Stimulated activated memory B cell treated with anti-CD40 and anti-IgM and Interleukin-4, amounts not matched to agents 10 μg/mL and 1 μg/mL and 100 μg/mL, for 72 hours (primary cell): ENCODE results near the gene PRKACB.
A peak's percentile ranks its signal among the peaks of the same experiment; 100 is the strongest.
"Not testable (repeated sequence)": the region's sequence is repeated elsewhere in the genome, so short reads cannot be mapped to it uniquely, and the experiment has no call there.

Experiments
- ATAC-seq: fragments of 150-1000 bp; cut with Tn5 transposase; 2 replicates; pipeline ENCODE4 v1.10.0; 2021
- H3K27ac Mint-ChIP-seq: one replicate; pipeline ENCODE4 v1.8.0; 2022; ENCODE audit warnings: mild to moderate bottlenecking, mixed read lengths
- H3K27me3 Mint-ChIP-seq: one replicate; pipeline ENCODE4 v1.8.0; 2022; ENCODE audit warnings: mixed read lengths
- H3K36me3 Mint-ChIP-seq: one replicate; pipeline ENCODE4 v1.8.0; 2022; ENCODE audit warnings: mixed read lengths
- H3K4me1 Mint-ChIP-seq: one replicate; pipeline ENCODE4 v1.8.0; 2022; ENCODE audit warnings: mixed read lengths
- H3K4me3 Mint-ChIP-seq: one replicate; pipeline ENCODE4 v1.8.0; 2022; ENCODE audit warnings: mild to moderate bottlenecking, moderate library complexity, mixed read lengths
- H3K9me3 Mint-ChIP-seq: one replicate; pipeline ENCODE4 v1.8.0; 2022; ENCODE audit warnings: mixed read lengths

The PRKACB gene

DNA sequence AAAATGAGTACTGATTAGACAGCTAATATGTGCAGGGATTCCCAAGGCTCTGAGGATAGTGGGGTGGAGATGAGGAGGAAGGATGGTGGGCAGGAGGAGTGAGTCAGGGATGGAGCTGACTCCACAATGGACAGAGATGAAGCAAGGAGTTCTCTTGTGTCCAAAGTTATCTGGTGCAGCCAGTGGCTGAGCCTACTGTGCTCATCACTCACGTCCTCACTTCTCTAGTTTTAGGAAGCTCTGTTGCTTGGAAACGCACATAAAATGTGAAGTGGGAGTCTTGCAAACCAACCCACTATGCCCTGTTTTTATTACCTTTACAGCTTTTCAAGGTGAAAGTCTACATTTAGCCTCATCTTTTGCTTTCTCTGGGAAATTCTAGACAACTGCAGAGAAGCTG lies 120.9 kb downstream of the PRKACB start:
- Mint-ChIP-seq H3K4me3 (no peak overlapping the region), H3K27ac (no peak overlapping the region), H3K4me1 (no peaks in the 10 kb centered on the region), H3K9me3 (no peaks in the 10 kb centered on the region), H3K36me3 (no peaks in the 10 kb centered on the region), H3K27me3 (no peaks in the 10 kb centered on the region)
- no peak for ATAC-seq

DNA sequence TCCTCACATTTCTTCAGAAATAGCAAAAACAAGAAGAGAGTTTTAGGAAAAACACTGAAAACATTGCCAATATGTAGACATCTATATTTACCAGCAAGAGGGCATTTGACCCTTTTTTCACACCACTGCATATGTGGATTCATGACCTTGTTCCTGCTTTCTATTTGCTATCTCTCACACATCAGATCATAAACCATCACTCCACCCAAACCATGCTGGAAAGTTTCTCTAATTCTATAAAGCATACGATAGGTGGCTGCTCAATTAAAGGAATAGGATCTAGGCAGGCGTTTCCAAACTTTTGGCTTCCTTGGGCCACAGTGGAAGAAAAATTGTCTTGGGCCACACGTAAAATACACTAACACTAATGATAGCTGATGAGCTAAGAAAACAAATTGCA lies 121.8 kb downstream of the PRKACB start:
- Mint-ChIP-seq H3K27me3 (no peaks in the 10 kb centered on the region), H3K4me1 (peaks cover 3% of the 10 kb centered on the region), H3K9me3 (no peaks in the 10 kb centered on the region), H3K27ac (no peak overlapping the region), H3K36me3 (no peaks in the 10 kb centered on the region), H3K4me3 (no peak overlapping the region)
- no peak for ATAC-seq

- no peak for ATAC-seq
- no peak overlapping the region for H3K27ac Mint-ChIP-seq
Observed at GRCh38 chr1:84266748-84267147, 122.7 kb downstream of the PRKACB start.

DNA sequence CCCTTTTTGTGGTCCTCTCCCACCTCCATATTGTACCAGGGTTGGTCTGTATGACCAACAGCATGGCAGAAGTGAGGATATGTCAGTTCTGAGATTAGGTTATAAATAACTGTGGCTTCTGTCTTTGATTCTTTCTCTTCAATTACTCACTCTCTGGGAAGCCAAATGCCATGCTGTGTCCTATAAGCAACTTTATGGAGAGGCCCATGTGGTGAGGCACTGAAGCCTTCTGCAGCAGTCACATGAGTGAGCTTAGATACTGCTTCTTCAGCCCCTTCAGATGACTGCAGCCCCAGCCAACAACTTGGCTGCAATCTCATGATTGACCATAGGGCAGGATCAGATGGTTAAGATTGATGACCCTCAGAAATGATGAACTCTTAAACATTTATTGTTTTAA lies 123.4 kb downstream of the PRKACB start:
- Mint-ChIP-seq H3K27me3 (no peaks in the 10 kb centered on the region), H3K4me3 (no peak overlapping the region), H3K9me3 (no peaks in the 10 kb centered on the region), H3K36me3 (no peaks in the 10 kb centered on the region), H3K27ac (no peak overlapping the region), H3K4me1 (peaks cover 18% of the 10 kb centered on the region)
- ATAC-seq: no peak

More at GRCh38 chr1:84266748-84267147, 122.7 kb downstream of the PRKACB start:
- Mint-ChIP-seq H3K9me3 (no peaks in the 10 kb centered on the region), H3K4me3 (no peak overlapping the region), H3K4me1 (peaks cover 12% of the 10 kb centered on the region), H3K36me3 (no peaks in the 10 kb centered on the region), H3K27me3 (no peaks in the 10 kb centered on the region)

DNA sequence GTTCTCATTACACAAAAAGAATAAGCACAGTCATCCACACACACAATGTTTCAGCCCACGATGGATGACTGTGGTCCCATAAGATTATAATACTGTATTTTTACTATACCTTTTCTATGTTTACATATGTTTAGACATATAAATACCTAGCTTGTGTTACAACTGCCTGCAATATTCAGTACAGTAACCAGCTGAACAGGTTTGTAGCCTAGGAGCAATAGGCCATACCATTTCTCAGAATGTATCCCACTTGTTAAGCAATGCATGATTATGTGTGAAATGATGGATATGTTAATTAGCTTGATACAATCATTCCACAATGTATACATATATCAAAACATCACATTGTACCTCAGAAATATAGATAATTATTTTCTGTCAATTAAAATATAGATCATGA lies 124.3 kb downstream of the PRKACB start:
- no peaks in the 10 kb centered on the region for H3K27me3 Mint-ChIP-seq
- peaks cover 26% of the 10 kb centered on the region for H3K4me1 Mint-ChIP-seq
- no peaks in the 10 kb centered on the region for H3K9me3 Mint-ChIP-seq
- no peak for ATAC-seq
- no peak overlapping the region for H3K4me3 Mint-ChIP-seq
- no peak overlapping the region for H3K27ac Mint-ChIP-seq
- no peaks in the 10 kb centered on the region for H3K36me3 Mint-ChIP-seq

DNA sequence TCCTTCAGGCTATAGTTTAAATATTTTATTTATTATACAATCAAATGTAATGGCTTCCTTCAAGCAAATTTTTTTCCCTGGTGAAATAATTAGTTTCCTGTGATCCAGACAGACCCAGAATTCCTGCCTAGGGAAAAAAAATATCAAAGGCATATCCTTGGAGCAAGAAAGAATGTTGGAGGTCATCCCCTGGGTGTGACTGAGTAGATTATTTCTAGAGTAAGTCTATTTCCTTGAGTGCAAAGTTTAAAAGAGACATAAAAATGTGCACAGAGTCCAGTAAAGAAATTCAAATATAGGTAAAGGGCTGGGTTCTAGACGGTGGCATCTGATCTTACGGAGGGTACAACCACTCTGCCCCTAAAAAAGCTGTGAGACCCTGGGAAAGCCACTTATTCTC lies 125.2 kb downstream of the PRKACB start:
- Mint-ChIP-seq H3K27ac (peak overlapping the region; percentile 25), H3K36me3 (no peaks in the 10 kb centered on the region), H3K9me3 (no peaks in the 10 kb centered on the region), H3K4me1 (peaks cover 35% of the 10 kb centered on the region), H3K27me3 (no peaks in the 10 kb centered on the region), H3K4me3 (no peak overlapping the region)
- ATAC-seq: no peak

DNA sequence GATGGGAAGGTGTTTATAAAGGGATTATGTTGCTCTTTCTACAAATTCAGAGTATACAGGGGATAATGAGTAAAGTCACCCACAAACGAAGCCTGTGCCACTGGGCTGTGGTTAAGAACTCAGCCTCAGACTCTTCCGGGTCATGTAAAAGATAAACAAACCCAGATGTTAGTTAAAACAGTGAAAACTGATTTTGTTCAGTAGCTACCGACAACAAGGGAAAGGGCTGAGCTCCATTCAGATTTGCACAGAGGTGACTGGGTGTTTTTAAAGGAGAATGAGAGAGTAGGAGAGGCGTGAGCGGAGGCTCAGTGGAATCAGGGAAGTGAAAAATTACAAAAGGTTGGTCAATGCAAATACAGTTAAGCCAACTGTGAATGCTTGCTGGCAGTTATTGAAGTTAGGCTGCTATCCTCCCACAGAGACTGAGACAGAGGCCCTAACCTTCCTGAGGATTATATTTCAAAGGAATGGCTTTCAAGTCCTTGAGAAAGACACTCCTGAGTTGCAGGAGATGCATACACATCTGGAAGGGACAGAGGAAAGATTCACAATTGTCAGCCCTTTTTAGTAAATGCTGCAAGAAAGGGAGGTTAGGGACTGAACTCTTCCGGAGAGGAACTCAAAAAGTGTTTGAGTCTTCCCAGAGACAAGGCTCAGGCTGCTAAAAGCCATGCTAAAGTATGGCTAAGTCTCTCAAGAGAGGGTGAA lies 127.5 kb downstream of the PRKACB start:
- Mint-ChIP-seq H3K36me3 (no peaks in the 10 kb centered on the region), H3K4me1 (peaks cover 36% of the 10 kb centered on the region), H3K27ac (peak overlapping the region; percentile 83), H3K9me3 (no peaks in the 10 kb centered on the region), H3K4me3 (peak overlapping the region; percentile 43), H3K27me3 (no peaks in the 10 kb centered on the region)
- peak; percentile 97 for ATAC-seq

GRCh38 chr1:84272401-84272800 lies 128.3 kb downstream of the PRKACB start:
- Mint-ChIP-seq H3K9me3 (no peaks in the 10 kb centered on the region), H3K4me3 (no peak overlapping the region), H3K4me1 (peaks cover 36% of the 10 kb centered on the region), H3K36me3 (no peaks in the 10 kb centered on the region), H3K27ac (peak overlapping the region; percentile 83), H3K27me3 (no peaks in the 10 kb centered on the region)
- ATAC-seq: no peak

GRCh38 chr1:84277343-84278059 lies 133.4 kb downstream of the PRKACB start:
- no peaks in the 10 kb centered on the region for H3K27me3 Mint-ChIP-seq
- H3K4me1 Mint-ChIP-seq: peaks cover 18% of the 10 kb centered on the region

DNA sequence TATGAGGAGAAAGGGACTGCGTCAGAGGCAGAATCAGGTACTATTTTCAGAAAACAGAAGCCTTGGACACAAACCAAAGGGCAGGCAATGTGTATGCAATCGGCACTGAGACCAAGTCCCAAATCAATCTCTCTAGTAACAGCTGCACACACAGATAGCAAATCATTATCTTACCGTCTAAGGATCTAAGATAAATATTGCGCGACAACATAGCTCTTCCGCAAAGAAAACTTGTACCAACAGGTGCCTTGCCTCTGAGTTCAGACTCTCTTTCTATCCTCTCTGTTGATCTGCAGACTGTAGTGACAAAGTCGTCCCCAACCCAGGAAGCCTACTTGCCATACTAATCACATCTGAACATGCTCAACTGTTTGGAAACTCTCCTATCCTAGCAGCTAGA lies 134.8 kb downstream of the PRKACB start:
- Mint-ChIP-seq H3K9me3 (no peaks in the 10 kb centered on the region), H3K27me3 (peaks cover 2% of the 10 kb centered on the region), H3K4me3 (no peak overlapping the region), H3K4me1 (peaks cover 5% of the 10 kb centered on the region), H3K27ac (no peak overlapping the region), H3K36me3 (no peaks in the 10 kb centered on the region)
- ATAC-seq: no peak

More at GRCh38 chr1:84277343-84278059, 133.4 kb downstream of the PRKACB start:
- no peak overlapping the region for H3K27ac Mint-ChIP-seq
- H3K4me3 Mint-ChIP-seq: no peak overlapping the region
- H3K36me3 Mint-ChIP-seq: no peaks in the 10 kb centered on the region
- ATAC-seq: no peak
- no peaks in the 10 kb centered on the region for H3K9me3 Mint-ChIP-seq

- Mint-ChIP-seq H3K27ac (no peak overlapping the region), H3K9me3 (peaks cover 3% of the 10 kb centered on the region), H3K27me3 (peaks cover 15% of the 10 kb centered on the region), H3K4me1 (no peaks in the 10 kb centered on the region), H3K4me3 (no peak overlapping the region), H3K36me3 (no peaks in the 10 kb centered on the region)
- ATAC-seq: no peak
Observed at GRCh38 chr1:84280912-84281311, 136.8 kb downstream of the PRKACB start.

GRCh38 chr1:84282780-84283333 lies 138.8 kb downstream of the PRKACB start:
- Mint-ChIP-seq H3K4me3 (no peak overlapping the region), H3K27ac (no peak overlapping the region), H3K9me3 (peaks cover 9% of the 10 kb centered on the region), H3K36me3 (peaks cover 7% of the 10 kb centered on the region), H3K27me3 (peaks cover 24% of the 10 kb centered on the region), H3K4me1 (no peaks in the 10 kb centered on the region)
- no peak for ATAC-seq

- Mint-ChIP-seq H3K27ac (no peak overlapping the region), H3K36me3 (peaks cover 7% of the 10 kb centered on the region), H3K9me3 (peaks cover 9% of the 10 kb centered on the region), H3K27me3 (peaks cover 24% of the 10 kb centered on the region), H3K4me1 (no peaks in the 10 kb centered on the region), H3K4me3 (no peak overlapping the region)
- no peak for ATAC-seq
Observed at GRCh38 chr1:84283381-84283780, 139.3 kb downstream of the PRKACB start.

- ATAC-seq: no peak
- H3K4me1 Mint-ChIP-seq: no peaks in the 10 kb centered on the region
- no peak overlapping the region for H3K4me3 Mint-ChIP-seq
- H3K9me3 Mint-ChIP-seq: peaks cover 14% of the 10 kb centered on the region
- peaks cover 13% of the 10 kb centered on the region for H3K36me3 Mint-ChIP-seq
- no peak overlapping the region for H3K27ac Mint-ChIP-seq
- H3K27me3 Mint-ChIP-seq: peaks cover 24% of the 10 kb centered on the region
Observed at GRCh38 chr1:84286071-84286470, 142.0 kb downstream of the PRKACB start.

DNA sequence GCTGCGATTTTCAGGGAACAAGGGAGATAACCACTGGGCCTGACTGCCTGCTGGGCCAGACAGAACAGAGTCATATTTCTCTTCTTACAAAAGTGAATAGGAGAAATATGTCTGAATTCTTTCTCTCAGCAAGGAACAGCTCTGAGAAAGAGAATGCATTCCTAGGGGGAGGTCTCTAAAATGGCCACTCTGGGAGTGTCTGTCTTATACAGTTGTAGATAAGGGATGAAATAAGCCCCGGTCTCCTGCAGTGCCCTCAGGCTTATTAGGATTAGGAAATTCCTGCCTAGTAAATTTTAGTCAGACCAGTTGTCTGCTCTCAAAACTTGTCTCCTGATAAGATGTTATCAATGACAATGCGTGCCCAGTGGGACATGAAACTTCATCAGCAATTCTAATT lies 143.3 kb downstream of the PRKACB start:
- H3K4me3 Mint-ChIP-seq, H3K27ac Mint-ChIP-seq, H3K4me1 Mint-ChIP-seq, ATAC-seq: not testable (repeated sequence)
- peaks cover 24% of the 10 kb centered on the region for H3K27me3 Mint-ChIP-seq
- H3K36me3 Mint-ChIP-seq: peaks cover 13% of the 10 kb centered on the region
- peaks cover 14% of the 10 kb centered on the region for H3K9me3 Mint-ChIP-seq
